ENCODE results near the gene MYH7B.

The MYH7B gene

DNA sequence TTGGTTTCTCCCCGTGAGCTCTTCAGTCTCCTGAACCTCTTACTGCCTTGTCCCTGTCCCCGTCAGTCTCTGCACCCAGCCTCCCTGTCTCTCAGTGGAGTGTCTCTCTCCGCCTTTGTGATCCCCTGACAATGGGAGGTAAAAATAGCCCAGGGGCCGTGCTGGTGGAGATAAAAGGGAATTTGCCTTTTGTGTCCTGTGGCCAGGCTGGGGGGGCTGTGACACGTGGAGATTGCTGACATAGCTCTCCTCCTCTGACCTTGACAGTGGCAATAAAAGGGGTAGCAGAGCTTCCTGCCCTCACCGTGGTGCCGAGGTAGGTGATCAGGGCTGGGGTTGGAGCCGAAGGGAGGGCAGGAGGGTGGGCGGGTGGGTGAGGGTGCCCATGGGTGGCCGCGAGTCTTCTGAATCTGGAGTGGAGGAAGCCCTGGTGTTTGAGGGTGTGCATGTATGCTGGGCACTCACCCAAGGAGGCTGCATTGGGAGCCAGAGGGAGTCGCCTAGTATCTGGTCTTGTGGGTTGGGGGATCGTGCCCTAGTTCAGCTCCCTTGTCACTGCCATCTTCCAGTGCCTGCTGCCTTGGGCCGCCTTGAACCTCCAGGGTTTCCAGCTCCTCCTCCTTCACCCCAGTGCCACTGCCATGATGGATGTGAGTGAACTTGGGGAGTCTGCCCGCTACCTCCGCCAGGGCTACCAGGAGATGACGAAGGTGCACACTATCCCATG is 21.9 kb downstream of the MYH7B start:
- no peak for DNase-seq

- DNase-seq: no peak
Observed at GRCh38 chr20:34978092-34978744, 22.6 kb downstream of the MYH7B start.

GRCh38 chr20:34979366-34980153 is 23.9 kb downstream of the MYH7B start:
- DNase-seq: no peak

DNA sequence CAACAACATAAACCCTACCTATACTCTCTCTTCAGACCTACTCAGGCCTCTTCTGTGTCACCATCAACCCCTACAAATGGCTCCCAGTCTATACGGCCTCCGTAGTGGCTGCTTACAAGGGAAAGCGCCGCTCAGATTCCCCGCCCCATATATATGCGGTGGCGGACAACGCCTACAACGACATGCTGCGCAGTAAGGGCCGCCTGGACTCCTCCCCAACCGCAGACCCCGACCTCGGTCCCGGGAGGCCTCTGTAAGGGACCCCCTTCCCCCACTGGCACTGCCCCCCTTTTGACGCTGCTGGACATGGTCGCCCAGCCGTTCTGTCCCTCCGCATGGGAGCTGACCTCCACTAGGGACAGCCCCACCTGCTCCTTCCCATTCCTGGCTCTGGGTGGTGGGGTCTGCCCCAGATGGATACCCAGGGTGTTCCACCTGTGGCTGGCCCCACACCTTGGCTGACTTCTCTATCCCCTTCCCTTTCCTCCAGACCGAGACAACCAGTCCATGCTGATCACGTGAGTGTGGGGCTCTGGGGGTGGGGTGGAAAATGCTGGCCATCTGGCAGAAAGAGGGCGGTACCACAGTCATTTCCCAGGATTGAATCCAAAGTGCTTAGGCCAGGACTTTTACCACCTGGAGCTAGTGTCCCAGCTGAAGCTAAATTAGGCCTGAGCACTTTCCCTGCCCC is 25.0 kb downstream of the MYH7B start:
- DNase-seq: no peak

GRCh38 chr20:34982270-34983088 is 26.8 kb downstream of the MYH7B start:
- no peak for DNase-seq

- no peak for DNase-seq
Observed at GRCh38 chr20:34983089-34983820, 27.6 kb downstream of the MYH7B start.

- DNase-seq: no peak
Observed at GRCh38 chr20:34983995-34984735, 28.5 kb downstream of the MYH7B start.

DNA sequence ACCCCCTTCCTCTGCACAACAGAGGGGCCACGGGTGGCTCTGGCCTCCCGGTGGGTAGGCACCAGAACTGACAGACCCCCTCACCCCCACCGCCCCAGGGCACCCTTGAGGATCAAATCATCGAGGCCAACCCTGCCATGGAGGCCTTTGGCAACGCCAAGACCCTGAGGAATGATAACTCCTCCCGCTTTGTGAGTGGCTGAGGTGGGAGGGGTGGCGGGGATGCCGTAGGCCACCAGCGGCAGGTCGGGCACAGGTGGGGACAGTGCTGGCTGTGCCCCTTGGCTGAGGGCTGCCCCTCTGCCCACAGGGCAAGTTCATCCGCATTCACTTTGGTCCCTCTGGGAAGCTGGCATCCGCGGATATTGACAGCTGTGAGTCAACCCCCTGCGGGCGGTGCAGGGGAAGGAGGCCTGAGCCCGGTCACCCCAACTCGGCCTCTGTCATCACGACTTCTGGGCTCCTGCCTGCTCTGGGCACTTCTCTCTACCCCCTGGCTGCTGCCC is 29.1 kb downstream of the MYH7B start:
- DNase-seq: no peak

DNA sequence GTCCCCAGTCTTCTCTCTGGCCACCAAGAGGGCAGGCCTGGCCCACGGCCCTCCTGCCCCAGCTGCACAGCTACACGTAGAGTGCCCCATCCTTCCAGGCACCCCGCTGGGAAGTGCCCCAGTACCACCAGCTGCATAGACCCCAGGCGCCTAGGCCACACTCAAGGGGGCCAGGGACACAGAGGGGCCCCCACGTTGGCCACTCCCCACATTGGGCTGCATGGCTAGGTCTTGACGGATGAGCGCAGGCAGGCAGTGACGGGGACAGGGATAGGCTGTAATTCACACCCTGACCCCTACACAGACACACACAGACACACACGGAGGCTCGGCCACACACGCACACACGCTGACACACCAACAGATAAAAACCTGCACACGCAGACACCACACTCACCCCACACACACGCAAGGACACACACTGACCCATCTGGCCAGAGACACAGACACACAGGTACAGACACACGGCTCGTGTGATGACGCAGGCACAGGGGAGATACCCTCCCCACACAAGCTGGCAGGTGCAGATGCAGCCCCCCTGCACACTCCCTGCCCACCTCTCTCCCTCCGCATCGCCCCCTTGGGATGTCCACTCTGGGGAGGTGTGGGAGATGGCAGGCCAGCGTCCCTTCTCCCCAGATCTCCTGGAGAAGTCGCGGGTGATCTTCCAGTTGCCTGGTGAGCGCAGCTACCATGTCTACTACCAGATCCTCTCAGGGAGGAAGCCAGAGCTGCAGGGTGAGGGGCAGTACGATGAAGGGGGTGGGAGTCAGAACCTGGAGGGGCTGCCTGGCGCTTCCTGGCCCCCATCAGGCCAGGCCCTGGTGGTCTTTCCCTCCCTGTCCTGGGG is 30.0 kb downstream of the MYH7B start:
- no peak for DNase-seq

DNA sequence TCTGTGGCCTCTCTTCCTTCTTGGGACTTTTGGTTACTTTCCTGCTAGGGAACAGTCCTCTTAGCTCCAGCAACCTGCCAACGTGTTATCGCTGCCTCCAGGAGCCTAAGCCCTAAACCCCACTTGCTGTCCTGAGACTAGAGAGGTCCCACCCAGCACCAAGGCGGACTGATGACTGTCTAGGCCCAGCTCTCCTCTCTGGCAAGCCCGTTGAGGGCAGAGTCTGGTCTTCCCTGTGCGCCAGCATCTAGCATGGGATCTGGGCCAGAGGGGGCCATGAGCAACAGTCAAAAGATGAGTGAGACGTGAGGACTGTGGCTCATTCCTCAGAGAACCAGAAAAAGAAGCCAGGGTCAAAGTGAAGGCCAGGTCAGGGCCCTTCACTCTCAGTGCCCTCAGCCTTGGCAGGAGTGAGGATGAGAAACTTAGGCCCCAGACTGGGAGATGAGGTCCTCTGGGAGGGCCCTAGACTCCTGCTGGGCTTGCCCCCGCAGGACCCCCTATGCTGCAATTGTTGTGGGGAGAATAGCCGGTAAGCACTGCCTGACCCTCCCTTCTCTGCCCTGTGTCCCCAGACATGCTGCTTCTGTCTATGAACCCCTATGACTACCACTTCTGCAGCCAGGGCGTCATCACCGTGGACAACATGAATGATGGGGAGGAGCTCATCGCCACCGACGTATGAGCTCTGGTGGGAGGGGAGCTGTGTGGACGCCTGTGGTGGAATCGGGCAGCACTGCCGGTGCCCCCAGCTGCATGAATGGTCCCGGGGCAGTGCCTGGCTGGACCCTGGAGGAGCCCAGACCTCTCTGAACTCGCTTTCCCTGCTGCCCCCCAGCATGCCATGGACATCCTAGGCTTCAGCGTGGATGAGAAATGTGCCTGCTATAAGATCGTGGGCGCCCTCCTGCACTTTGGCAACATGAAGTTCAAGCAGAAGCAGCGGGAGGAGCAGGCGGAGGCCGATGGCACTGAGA is 30.9 kb downstream of the MYH7B start:
- DNase-seq: no peak

DNA sequence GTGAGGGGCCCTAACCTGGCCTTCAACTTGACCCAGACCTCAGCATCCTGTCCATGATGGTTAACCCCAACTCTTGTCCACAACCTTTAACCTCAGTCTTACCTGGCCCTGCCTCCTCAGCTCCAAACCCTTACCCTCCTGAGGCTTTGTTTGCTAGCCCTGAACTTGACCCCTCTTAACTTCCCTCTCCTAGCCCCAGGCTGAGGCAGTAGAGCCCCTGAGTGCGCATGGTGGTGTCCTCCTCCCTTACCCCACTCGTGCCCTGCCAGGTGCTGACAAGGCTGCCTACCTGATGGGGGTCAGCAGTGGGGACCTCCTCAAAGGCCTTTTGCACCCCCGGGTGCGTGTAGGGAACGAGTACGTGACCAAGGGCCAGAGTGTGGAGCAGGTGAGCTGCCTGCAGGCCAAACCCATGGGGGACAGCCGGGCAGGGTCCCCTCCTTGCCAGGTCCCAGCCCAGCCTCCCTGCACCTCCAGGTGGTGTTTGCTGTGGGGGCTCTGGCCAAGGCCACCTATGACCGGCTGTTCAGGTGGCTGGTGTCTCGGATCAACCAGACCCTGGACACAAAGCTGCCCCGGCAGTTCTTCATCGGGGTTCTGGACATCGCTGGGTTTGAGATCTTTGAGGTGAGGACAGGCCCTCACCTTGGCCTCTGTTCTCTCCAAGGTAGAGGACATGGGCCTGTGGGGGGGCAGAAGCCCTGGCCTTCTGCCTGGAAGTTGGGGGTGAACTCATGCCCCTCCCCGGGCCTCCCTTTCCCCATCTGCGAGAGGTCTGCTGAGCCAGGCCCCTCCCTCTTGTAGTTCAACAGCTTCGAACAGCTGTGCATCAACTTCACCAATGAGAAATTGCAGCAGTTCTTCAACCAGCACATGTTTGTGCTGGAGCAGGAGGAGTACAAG is 31.9 kb downstream of the MYH7B start:
- no peak for DNase-seq

- DNase-seq: no peak
Observed at GRCh38 chr20:34988191-34988540, 32.5 kb downstream of the MYH7B start.

DNA sequence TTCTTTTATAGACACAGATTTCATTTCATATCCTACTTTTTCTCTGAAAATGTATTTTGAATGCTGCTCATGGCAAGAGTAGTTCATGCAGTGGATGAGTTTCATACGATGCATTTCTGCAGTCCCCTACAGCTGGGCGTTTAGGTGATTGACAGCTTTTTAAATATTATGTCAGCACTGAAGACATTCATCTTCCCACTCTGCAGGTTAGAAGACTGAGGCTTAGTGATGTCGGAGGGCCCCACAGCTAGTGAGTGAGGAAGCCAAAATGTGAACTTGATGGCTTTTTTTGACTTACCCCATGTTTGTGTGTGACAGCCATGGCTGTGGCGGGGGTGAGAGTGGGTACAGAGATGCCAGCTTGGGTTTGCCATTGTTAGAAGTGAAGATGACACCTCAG is 33.5 kb downstream of the MYH7B start:
- DNase-seq: no peak

DNA sequence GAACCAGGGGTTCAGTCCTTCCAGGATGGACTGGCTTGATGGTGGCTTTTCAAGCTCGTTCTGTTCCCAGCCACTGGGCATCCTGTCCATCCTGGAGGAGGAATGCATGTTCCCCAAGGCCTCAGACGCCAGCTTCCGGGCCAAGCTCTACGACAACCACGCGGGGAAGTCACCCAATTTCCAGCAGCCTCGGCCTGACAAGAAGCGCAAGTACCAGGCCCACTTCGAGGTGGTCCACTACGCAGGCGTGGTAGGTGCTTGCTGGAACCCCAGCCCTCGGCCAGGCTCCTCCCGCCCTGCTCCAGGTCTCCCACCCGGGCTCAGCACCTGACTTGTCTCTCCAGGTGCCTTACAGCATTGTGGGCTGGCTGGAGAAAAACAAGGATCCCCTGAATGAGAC is 34.0 kb downstream of the MYH7B start:
- no peak for DNase-seq

DNA sequence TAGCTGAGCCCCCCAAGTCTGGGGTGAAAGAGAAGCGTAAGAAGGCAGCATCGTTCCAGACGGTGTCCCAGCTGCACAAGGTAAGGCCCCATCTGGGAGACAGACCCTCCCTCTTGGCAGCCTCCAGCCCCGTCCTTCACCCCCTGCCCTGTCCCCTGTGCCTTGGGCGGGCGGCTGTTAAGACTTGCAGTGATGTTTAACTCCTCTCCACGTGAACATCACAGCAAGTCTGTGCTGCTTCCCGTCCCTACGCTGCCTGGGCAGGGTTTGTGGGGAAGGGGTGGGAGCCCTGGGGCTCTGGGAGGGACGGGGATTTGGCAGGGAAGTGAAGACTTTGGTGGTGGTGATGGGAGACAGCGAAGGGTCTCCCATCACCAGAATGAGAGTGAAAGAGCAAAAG is 34.6 kb downstream of the MYH7B start:
- DNase-seq: no peak

GRCh38 chr20:34990661-34991214 is 35.1 kb downstream of the MYH7B start:
- DNase-seq: no peak

DNA sequence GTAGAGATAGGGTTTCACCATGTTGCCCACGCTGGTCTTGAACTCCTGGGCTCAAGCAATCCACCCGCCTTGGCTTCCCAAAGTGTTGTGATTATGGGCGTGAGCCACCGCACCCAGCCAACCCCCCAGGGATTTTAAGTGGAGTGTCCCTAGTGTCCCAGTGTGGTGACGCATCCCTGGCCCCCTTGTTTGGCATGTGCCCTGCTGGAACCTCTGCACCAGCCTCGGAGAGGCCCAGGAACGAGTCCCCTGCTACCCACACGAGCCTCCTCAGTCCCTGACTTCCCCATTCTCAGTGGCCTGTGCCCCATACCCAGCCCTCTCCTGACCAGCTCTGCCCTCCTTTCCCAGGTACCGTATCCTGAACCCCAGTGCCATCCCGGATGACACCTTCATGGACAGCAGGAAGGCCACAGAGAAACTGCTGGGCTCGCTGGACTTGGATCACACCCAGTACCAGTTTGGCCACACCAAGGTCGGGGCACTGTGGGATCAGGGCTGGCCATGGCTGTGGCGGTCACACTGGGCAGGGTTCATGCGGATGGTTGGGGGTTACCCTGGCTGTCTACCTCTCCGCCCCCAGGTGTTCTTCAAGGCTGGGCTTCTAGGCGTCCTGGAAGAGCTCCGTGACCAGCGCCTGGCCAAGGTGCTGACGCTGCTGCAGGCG is 37.2 kb downstream of the MYH7B start:
- DNase-seq: no peak
